HFFc6 (cell line): ENCODE results near the gene RXFP2. TPM values are rescaled to one million over a fixed set of nuclear protein-coding genes. Genes with fewer than 3 reads are reported as not detected.

Source experiments
- DNase-seq: peaks from one replicate; pipeline ENCODE4 v3.0.0-alpha.2; 2018
- H3K27ac Mint-ChIP-seq: 2 replicates; pipeline ENCODE4 v1.8.0; 2020; ENCODE audit warnings: mild to moderate bottlenecking, mixed read lengths
- H3K27me3 Mint-ChIP-seq: 2 replicates; pipeline ENCODE4 v1.8.0; 2021; ENCODE audit warnings: mild to moderate bottlenecking, moderate library complexity, mixed read lengths; ENCODE audit not compliant: insufficient read depth
- H3K36me3 Mint-ChIP-seq: 2 replicates; pipeline ENCODE4 v1.8.0; 2021; ENCODE audit warnings: low read depth, mixed read lengths
- H3K4me1 Mint-ChIP-seq: 2 replicates; pipeline ENCODE4 v1.8.0; 2020; ENCODE audit warnings: low read depth, mixed read lengths
- H3K4me3 Mint-ChIP-seq: 2 replicates; pipeline ENCODE4 v1.8.0; 2020; ENCODE audit warnings: mild to moderate bottlenecking, moderate library complexity, mixed read lengths
- H3K9me3 Mint-ChIP-seq: 2 replicates; pipeline ENCODE4 v1.8.0; 2020; ENCODE audit warnings: mild to moderate bottlenecking, mixed read lengths
- CTCF ChIP-seq: fragments of 200-600 bp; sonication (generic); IDR thresholded peaks from 2 replicates; pipeline ENCODE4 v1.5.0; 2021; ENCODE audit warnings: antibody characterized with exemption, mild to moderate bottlenecking
- total RNA-seq, 6 experiments: library from RNA; stranded (reverse); fragmentation: NEBNext Ultra II Directional; extraction: Animal tissue kit (Norgen Biotek cat#: 25700); gene quantifications; 2 replicates in 1 of 6; 3 replicates in 5 of 6; pipeline ENCODE4 v1.2.3, GENCODE V29; 2021

The RXFP2 gene
- total RNA-seq, 6 experiments from 2014 or later, result not detected

GRCh38 chr13:31774186-31774750, 34.9 kb downstream of the RXFP2 start:
- H3K27me3 Mint-ChIP-seq, result no peaks in the 10 kb centered on the region
- no peaks in the 10 kb centered on the region for H3K36me3 Mint-ChIP-seq
- H3K4me1 Mint-ChIP-seq, result peaks cover 50% of the 10 kb centered on the region
- no peaks in the 10 kb centered on the region for H3K9me3 Mint-ChIP-seq
- peak overlapping the region; percentile 84 for H3K27ac Mint-ChIP-seq
- peak overlapping the region; percentile 84 for H3K4me3 Mint-ChIP-seq
- TF ChIP-seq CTCF, result no peak
- DNase-seq, result peak; percentile 13

- Mint-ChIP-seq H3K9me3 (no peaks in the 10 kb centered on the region), H3K27me3 (no peaks in the 10 kb centered on the region), H3K36me3 (no peaks in the 10 kb centered on the region), H3K27ac (peak overlapping the region; percentile 55), H3K4me1 (peaks cover 50% of the 10 kb centered on the region), H3K4me3 (no peak overlapping the region)
- DNase-seq, result no peak
- no peak for TF ChIP-seq CTCF
These were observed 35.8 kb downstream of the RXFP2 start for GRCh38 chr13:31775148-31775547.

GRCh38 chr13:31775686-31776085, 36.4 kb downstream of the RXFP2 start:
- H3K27ac Mint-ChIP-seq, result no peak overlapping the region
- DNase-seq, result no peak
- H3K27me3 Mint-ChIP-seq, result no peaks in the 10 kb centered on the region
- no peak for TF ChIP-seq CTCF
- H3K4me1 Mint-ChIP-seq, result peaks cover 50% of the 10 kb centered on the region
- H3K36me3 Mint-ChIP-seq, result no peaks in the 10 kb centered on the region
- no peaks in the 10 kb centered on the region for H3K9me3 Mint-ChIP-seq
- no peak overlapping the region for H3K4me3 Mint-ChIP-seq

GRCh38 chr13:31781064-31781463, 41.7 kb downstream of the RXFP2 start:
- no peak overlapping the region for H3K27ac Mint-ChIP-seq
- H3K9me3 Mint-ChIP-seq, result no peaks in the 10 kb centered on the region
- H3K4me3 Mint-ChIP-seq, result no peak overlapping the region
- H3K36me3 Mint-ChIP-seq, result no peaks in the 10 kb centered on the region
- no peaks in the 10 kb centered on the region for H3K27me3 Mint-ChIP-seq
- H3K4me1 Mint-ChIP-seq, result peaks cover 13% of the 10 kb centered on the region; the same call in 1 of the 2 replicates
- TF ChIP-seq CTCF, result no peak
- DNase-seq, result no peak

- DNase-seq, result no peak
- Mint-ChIP-seq H3K4me1 (peaks cover 11% of the 10 kb centered on the region), H3K27ac (no peak overlapping the region), H3K36me3 (no peaks in the 10 kb centered on the region), H3K9me3 (no peaks in the 10 kb centered on the region), H3K27me3 (no peaks in the 10 kb centered on the region), H3K4me3 (no peak overlapping the region)
- TF ChIP-seq CTCF, result no peak
These were observed 46.7 kb downstream of the RXFP2 start for GRCh38 chr13:31786011-31786410.

- Mint-ChIP-seq H3K4me1 (peaks cover 42% of the 10 kb centered on the region), H3K4me3 (no peak overlapping the region), H3K9me3 (no peaks in the 10 kb centered on the region), H3K27ac (no peak overlapping the region), H3K36me3 (no peaks in the 10 kb centered on the region), H3K27me3 (no peaks in the 10 kb centered on the region; the same call in 1 of the 2 replicates)
- no peak for TF ChIP-seq CTCF
- DNase-seq, result no peak
These were observed 51.7 kb downstream of the RXFP2 start for GRCh38 chr13:31790992-31791391.
